Measurements from ENCODE around the gene RASSF3. TPM values are rescaled to one million over a fixed set of nuclear protein-coding genes. Genes with fewer than 3 reads are reported as not detected.

Gene RASSF3
- total RNA-seq, 1 donor from 2014 or later, result 18.1 TPM

DNA sequence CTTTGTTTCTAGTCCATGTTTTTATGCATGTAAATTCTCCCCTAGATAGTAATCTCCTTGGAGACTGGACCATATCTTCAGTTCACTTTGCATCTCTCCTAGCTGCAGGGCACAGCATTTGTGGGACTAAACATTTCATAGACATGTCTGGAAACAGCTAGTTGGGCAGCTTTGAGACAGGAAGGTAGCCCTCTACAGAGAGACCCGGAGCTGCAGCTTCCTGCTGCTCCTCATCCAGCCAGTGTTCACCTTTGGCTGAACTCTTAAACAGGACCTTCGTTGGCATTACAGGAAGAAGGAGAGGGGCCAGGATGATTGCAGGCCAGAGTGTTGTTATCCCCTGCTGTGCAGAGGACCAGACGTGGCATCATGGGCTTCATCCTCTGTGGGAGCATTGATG lies 96.0 kb downstream of the RASSF3 start:
- H3K4me1 Mint-ChIP-seq, result no peaks in the 10 kb centered on the region
- no peaks in the 10 kb centered on the region for H3K36me3 Mint-ChIP-seq (ENCODE audit: low read depth)
- H3K4me3 Mint-ChIP-seq, result no peak overlapping the region
- no peaks in the 10 kb centered on the region for H3K27me3 Mint-ChIP-seq (ENCODE audit: low read depth)
- no peak overlapping the region for H3K27ac Mint-ChIP-seq (ENCODE audit: unreplicated experiment)
- TF ChIP-seq, protein P1, sequence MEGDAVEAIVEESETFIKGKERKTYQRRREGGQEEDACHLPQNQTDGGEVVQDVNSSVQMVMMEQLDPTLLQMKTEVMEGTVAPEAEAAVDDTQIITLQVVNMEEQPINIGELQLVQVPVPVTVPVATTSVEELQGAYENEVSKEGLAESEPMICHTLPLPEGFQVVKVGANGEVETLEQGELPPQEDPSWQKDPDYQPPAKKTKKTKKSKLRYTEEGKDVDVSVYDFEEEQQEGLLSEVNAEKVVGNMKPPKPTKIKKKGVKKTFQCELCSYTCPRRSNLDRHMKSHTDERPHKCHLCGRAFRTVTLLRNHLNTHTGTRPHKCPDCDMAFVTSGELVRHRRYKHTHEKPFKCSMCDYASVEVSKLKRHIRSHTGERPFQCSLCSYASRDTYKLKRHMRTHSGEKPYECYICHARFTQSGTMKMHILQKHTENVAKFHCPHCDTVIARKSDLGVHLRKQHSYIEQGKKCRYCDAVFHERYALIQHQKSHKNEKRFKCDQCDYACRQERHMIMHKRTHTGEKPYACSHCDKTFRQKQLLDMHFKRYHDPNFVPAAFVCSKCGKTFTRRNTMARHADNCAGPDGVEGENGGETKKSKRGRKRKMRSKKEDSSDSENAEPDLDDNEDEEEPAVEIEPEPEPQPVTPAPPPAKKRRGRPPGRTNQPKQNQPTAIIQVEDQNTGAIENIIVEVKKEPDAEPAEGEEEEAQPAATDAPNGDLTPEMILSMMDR (conservative IDR thresholded peaks at IDR 0.05), result no peak
- no peak for DNase-seq (ENCODE audit: low read depth, low spot score)
- no peaks in the 10 kb centered on the region for H3K9me3 Mint-ChIP-seq

DNA sequence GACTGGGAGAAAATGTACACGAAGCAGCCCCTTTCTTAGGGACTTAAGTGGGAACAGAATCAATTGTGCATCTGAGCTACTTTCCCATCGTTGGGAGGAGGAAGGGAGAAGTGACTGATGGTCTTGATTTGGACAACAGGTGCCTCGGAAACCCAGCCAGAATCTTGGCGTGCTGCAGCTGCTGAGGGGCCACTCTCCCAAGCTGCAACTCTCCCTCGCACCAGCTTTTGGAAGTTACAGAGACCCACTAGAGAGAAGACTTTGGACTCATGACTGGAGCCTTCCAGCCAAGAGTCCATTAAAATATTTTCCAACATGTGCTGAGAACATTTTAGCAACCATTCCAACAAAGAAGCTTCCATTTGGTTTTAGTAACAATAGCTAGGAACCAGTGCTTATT lies 96.6 kb downstream of the RASSF3 start:
- Mint-ChIP-seq H3K9me3 (no peaks in the 10 kb centered on the region), H3K27ac (ENCODE audit: unreplicated experiment) (no peak overlapping the region), H3K36me3 (ENCODE audit: low read depth) (no peaks in the 10 kb centered on the region), H3K4me3 (no peak overlapping the region), H3K27me3 (ENCODE audit: low read depth) (no peaks in the 10 kb centered on the region), H3K4me1 (no peaks in the 10 kb centered on the region)
- DNase-seq (ENCODE audit: low read depth, low spot score), result no peak
- TF ChIP-seq, protein P1 (conservative IDR thresholded peaks at IDR 0.05), result no peak

DNA sequence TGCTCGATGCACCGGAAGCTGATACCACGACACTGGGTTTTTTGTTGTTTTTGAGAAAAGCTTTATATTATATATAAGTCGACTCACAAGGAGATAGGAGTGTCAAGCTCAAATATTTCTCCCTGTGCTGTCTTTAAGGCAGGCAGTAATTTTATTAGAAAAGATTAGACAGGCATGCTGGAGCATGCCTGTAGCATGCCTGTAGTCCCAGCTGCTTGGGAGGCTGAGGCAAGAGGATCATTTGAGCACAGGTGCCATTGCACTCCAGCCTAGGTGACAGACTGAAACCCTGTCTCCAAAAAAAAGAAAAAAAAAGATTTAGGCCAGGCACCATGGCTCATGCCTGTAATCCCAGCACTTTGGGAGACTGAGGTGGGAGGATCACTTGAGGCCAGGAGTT lies 97.1 kb downstream of the RASSF3 start:
- TF ChIP-seq, protein P1 (conservative IDR thresholded peaks at IDR 0.05), result no peak
- H3K27ac Mint-ChIP-seq (ENCODE audit: unreplicated experiment), result no peak overlapping the region
- H3K4me1 Mint-ChIP-seq, result no peaks in the 10 kb centered on the region
- H3K36me3 Mint-ChIP-seq (ENCODE audit: low read depth), result no peaks in the 10 kb centered on the region
- H3K9me3 Mint-ChIP-seq, result no peaks in the 10 kb centered on the region
- no peaks in the 10 kb centered on the region for H3K27me3 Mint-ChIP-seq (ENCODE audit: low read depth)
- no peak overlapping the region for H3K4me3 Mint-ChIP-seq
- DNase-seq (ENCODE audit: low read depth, low spot score), result no peak

DNA sequence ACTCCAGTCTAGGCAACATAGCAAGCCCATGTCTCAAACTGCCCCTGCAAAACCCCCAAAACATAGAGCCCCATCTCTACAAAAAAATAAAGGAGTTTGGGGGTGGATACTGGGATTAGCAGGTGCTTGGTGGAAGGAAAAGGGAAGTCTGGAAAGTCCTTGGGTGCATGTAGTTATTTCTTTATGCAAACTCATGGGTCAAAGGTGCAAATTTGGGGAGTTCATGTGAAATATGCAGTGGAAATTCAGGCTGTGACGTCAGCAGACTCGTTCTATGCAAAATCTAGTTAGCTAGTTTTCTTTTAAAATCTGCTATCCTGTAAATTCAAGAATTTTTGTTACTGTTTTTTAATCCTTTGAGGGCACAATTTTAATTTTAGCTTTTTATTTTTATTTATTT lies 97.6 kb downstream of the RASSF3 start:
- Mint-ChIP-seq H3K4me1 (no peaks in the 10 kb centered on the region), H3K27ac (ENCODE audit: unreplicated experiment) (no peak overlapping the region), H3K4me3 (no peak overlapping the region), H3K27me3 (ENCODE audit: low read depth) (no peaks in the 10 kb centered on the region), H3K9me3 (no peaks in the 10 kb centered on the region), H3K36me3 (ENCODE audit: low read depth) (no peaks in the 10 kb centered on the region)
- DNase-seq (ENCODE audit: low read depth, low spot score), result no peak
- TF ChIP-seq, protein P1 (conservative IDR thresholded peaks at IDR 0.05), result no peak

DNA sequence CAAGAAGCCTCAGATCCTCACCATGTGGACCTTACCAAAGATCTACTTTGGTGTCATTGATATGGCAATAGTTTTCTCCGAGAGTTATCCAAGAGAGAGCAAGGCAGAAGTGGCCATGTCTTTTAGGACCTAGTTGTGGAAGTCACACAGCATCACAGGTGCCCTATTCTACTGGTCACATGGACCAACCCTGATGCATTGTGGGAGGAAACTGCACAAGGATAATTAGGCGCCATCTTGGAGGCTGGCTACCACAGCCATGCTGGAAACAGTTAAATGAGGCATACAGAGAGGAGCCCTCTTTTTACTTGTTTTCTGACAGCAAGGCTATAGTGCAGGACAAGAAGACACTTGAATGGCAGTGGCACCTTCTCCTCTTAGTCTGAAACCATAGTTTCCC lies 99.1 kb downstream of the RASSF3 start:
- Mint-ChIP-seq H3K4me3 (no peak overlapping the region), H3K27ac (ENCODE audit: unreplicated experiment) (no peak overlapping the region), H3K4me1 (no peaks in the 10 kb centered on the region), H3K27me3 (ENCODE audit: low read depth) (no peaks in the 10 kb centered on the region), H3K36me3 (ENCODE audit: low read depth) (peaks cover 3% of the 10 kb centered on the region), H3K9me3 (no peaks in the 10 kb centered on the region)
- DNase-seq (ENCODE audit: low read depth, low spot score), result no peak
- TF ChIP-seq, protein P1 (conservative IDR thresholded peaks at IDR 0.05), result no peak

DNA sequence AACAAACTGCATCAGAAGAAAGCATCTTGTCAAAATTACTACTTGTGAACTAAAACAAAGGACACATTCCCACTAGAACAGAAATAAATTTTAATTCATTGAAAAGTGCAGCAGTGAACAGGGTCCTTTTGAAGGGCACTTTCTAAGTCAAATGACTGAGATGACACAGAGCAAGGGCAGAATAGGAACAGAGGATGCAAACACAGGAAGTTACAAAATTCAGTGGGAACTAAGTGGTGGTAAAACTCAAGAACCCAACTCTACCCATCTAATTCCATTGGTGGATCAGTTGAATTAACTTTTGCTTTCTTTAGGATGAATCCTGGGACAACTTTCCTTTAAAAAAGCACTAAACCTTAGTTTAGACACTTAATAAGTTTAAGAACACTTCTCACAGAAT lies 103.1 kb downstream of the RASSF3 start:
- TF ChIP-seq, protein P1 (conservative IDR thresholded peaks at IDR 0.05), result no peak
- DNase-seq (ENCODE audit: low read depth, low spot score), result no peak
- H3K36me3 Mint-ChIP-seq (ENCODE audit: low read depth), result peaks cover 19% of the 10 kb centered on the region

More for the DNA sequence above, 103.1 kb downstream of the RASSF3 start:
- no peaks in the 10 kb centered on the region for H3K27me3 Mint-ChIP-seq (ENCODE audit: low read depth)
- H3K4me3 Mint-ChIP-seq, result no peak overlapping the region
- H3K9me3 Mint-ChIP-seq, result no peaks in the 10 kb centered on the region
- H3K27ac Mint-ChIP-seq (ENCODE audit: unreplicated experiment), result no peak overlapping the region
- H3K4me1 Mint-ChIP-seq, result no peaks in the 10 kb centered on the region
